Measurements from ENCODE around the gene MEI4.

The MEI4 gene, protein sequence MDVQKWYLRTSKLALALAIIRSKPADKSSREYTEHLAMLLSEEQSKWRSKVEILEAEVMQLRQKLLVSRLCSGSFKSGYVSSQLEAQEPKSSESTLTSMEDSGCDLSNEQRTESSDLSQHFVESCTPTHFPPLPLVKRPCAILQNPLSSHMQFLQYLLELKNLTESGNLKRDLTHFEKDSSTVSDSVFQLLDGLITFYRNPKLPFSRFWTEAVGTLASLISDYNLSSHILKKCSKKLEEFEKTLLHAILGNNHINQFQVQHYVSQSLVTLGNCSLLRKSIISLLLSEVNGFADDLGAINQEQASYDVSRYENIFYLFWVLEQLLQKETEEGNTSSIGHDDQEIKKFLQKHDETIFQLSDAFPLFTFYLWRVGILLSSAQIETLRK

GRCh38 chr6:77652739-77653138 lies at the start of gene MEI4:
Gene MEI4 (plus strand): TSS chr6:77653039. CDS start chr6:77690672, 37,633 bp downstream.
- ATAC-seq, result no peak
- H3K36me3 Mint-ChIP-seq, result no peaks in the 10 kb centered on the region
- H3K27me3 Mint-ChIP-seq, result peaks cover 14% of the 10 kb centered on the region
- H3K9me3 Mint-ChIP-seq, result peaks cover 7% of the 10 kb centered on the region
- no peak within 1 kb of the TSS for H3K4me3 Mint-ChIP-seq
- no peaks in the 10 kb centered on the region for H3K4me1 Mint-ChIP-seq
- no peak within 1 kb of the TSS for H3K27ac Mint-ChIP-seq

DNA sequence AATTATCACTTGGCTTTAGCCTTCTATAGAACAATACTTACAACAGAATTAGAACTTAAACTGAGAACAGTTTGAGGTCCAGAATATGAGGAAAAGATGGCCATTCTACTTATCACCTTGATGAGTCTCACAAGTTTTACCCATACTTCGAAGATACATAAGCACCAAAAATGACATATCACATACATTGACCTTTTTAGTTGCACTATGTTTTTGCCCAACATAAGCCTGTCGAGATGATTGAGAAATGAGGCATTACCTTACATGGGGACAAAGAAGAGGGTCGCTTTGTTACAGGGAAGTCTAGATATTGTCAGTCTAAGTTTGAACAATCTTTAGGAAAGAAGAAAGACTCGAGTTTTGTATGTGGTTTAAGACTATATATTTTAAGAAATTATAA lies 48.4 kb upstream of the MEI4 start:
- Mint-ChIP-seq H3K4me3 (no peak overlapping the region), H3K27me3 (no peaks in the 10 kb centered on the region), H3K4me1 (no peaks in the 10 kb centered on the region), H3K27ac (no peak overlapping the region), H3K36me3 (no peaks in the 10 kb centered on the region), H3K9me3 (peaks cover 13% of the 10 kb centered on the region)
- ATAC-seq, result no peak

GRCh38 chr6:77607004-77607403 lies 45.8 kb upstream of the MEI4 start:
- H3K27ac Mint-ChIP-seq, result no peak overlapping the region
- H3K4me3 Mint-ChIP-seq, result no peak overlapping the region
- no peak for ATAC-seq
- no peaks in the 10 kb centered on the region for H3K36me3 Mint-ChIP-seq
- H3K27me3 Mint-ChIP-seq, result no peaks in the 10 kb centered on the region
- peaks cover 13% of the 10 kb centered on the region for H3K9me3 Mint-ChIP-seq
- no peaks in the 10 kb centered on the region for H3K4me1 Mint-ChIP-seq

- no peaks in the 10 kb centered on the region for H3K27me3 Mint-ChIP-seq
- H3K9me3 Mint-ChIP-seq, result peaks cover 16% of the 10 kb centered on the region
Observed at GRCh38 chr6:77609106-77609505, 43.7 kb upstream of the MEI4 start.

DNA sequence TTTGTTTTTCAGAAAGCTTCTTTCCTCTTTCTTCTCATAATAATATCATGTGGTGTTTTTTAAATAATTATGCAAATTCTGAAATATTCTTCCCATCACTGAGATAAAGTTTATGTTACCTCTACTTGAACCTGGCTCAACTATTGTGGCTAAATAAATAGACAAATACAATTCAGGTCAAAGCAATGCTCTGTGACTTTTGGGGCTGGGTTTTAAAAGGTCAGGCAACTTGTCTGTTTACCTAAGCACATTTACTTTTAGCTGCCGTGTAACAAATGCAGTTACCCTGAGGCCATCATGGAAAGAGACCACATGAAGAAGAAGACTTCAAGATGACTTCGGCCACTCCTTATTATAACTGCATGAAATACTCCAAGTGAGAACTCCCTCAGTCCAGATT lies 33.7 kb upstream of the MEI4 start:
- ATAC-seq, result no peak
- H3K4me3 Mint-ChIP-seq, result no peak overlapping the region
- no peaks in the 10 kb centered on the region for H3K27me3 Mint-ChIP-seq
- H3K9me3 Mint-ChIP-seq, result peaks cover 10% of the 10 kb centered on the region
- no peaks in the 10 kb centered on the region for H3K4me1 Mint-ChIP-seq
- H3K27ac Mint-ChIP-seq, result no peak overlapping the region
- no peaks in the 10 kb centered on the region for H3K36me3 Mint-ChIP-seq

More at GRCh38 chr6:77609106-77609505, 43.7 kb upstream of the MEI4 start:
- H3K4me1 Mint-ChIP-seq, result no peaks in the 10 kb centered on the region
- H3K4me3 Mint-ChIP-seq, result no peak overlapping the region
- no peak for ATAC-seq
- no peak overlapping the region for H3K27ac Mint-ChIP-seq
- no peaks in the 10 kb centered on the region for H3K36me3 Mint-ChIP-seq

GRCh38 chr6:77620278-77620882 lies 32.5 kb upstream of the MEI4 start:
- H3K4me3 Mint-ChIP-seq, result no peak overlapping the region
- H3K27me3 Mint-ChIP-seq, result no peaks in the 10 kb centered on the region
- peaks cover 8% of the 10 kb centered on the region for H3K9me3 Mint-ChIP-seq
- H3K4me1 Mint-ChIP-seq, result no peaks in the 10 kb centered on the region
- H3K27ac Mint-ChIP-seq, result no peak overlapping the region
- ATAC-seq, result no peak
- H3K36me3 Mint-ChIP-seq, result no peaks in the 10 kb centered on the region

DNA sequence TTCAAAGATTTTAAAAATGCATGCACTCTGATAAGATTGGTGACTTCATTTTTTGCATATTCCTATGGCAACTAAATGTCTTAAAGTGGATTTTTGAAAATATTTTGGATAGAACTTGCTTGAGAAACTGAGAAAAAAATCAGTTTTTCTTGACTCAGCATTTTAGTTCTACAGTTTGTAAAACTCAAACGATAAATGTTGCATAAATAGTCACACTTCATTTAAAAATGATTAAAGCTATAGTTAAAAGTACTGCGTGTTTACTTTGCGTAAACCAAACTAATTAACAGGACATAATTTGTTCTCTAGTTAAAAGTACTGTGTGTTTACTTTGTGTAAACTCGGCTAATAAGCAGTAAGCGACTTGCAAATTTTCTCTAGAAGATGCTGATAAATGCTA lies 28.3 kb upstream of the MEI4 start:
- peaks cover 2% of the 10 kb centered on the region for H3K9me3 Mint-ChIP-seq
- H3K4me3 Mint-ChIP-seq, result no peak overlapping the region
- H3K36me3 Mint-ChIP-seq, result no peaks in the 10 kb centered on the region
- no peaks in the 10 kb centered on the region for H3K4me1 Mint-ChIP-seq
- H3K27me3 Mint-ChIP-seq, result no peaks in the 10 kb centered on the region
- H3K27ac Mint-ChIP-seq, result no peak overlapping the region
- ATAC-seq, result no peak

DNA sequence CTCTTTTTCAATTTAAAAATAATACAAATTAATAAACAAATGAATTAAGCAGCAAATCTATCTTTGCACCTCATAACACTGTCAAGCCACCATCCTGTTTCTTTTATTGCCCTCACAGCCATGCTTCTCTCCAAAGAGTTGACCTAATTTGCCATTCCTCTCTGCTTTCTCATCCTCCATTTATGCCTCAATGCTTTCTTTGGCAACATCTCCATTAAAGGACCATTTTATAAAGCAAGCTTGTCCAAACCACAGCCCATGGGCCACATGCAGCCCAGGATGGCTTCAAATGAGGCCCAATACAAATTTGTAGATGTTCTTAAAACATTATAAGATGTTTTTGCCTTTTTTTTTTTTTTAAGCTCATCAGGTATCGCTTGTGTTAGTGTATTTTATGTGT lies 26.4 kb upstream of the MEI4 start:
- Mint-ChIP-seq H3K9me3 (peaks cover 2% of the 10 kb centered on the region), H3K27ac (no peak overlapping the region), H3K27me3 (no peaks in the 10 kb centered on the region), H3K4me3 (no peak overlapping the region), H3K4me1 (no peaks in the 10 kb centered on the region), H3K36me3 (no peaks in the 10 kb centered on the region)
- ATAC-seq, result no peak

GRCh38 chr6:77630014-77630413 lies 22.8 kb upstream of the MEI4 start:
- Mint-ChIP-seq H3K4me3 (no peak overlapping the region), H3K27ac (no peak overlapping the region), H3K9me3 (peaks cover 2% of the 10 kb centered on the region), H3K36me3 (no peaks in the 10 kb centered on the region), H3K4me1 (no peaks in the 10 kb centered on the region), H3K27me3 (no peaks in the 10 kb centered on the region)
- no peak for ATAC-seq

GRCh38 chr6:77633471-77633870 lies 19.4 kb upstream of the MEI4 start:
- H3K36me3 Mint-ChIP-seq, result no peaks in the 10 kb centered on the region
- no peaks in the 10 kb centered on the region for H3K27me3 Mint-ChIP-seq
- ATAC-seq, result no peak
- no peak overlapping the region for H3K4me3 Mint-ChIP-seq
- no peaks in the 10 kb centered on the region for H3K4me1 Mint-ChIP-seq
- no peaks in the 10 kb centered on the region for H3K9me3 Mint-ChIP-seq
- no peak overlapping the region for H3K27ac Mint-ChIP-seq

- no peak for ATAC-seq
- Mint-ChIP-seq H3K9me3 (no peaks in the 10 kb centered on the region), H3K27me3 (no peaks in the 10 kb centered on the region), H3K4me3 (no peak overlapping the region), H3K27ac (no peak overlapping the region), H3K4me1 (no peaks in the 10 kb centered on the region), H3K36me3 (no peaks in the 10 kb centered on the region)
Observed at GRCh38 chr6:77633993-77634715, 18.7 kb upstream of the MEI4 start.

GRCh38 chr6:77638129-77638830 lies 14.6 kb upstream of the MEI4 start:
- Mint-ChIP-seq H3K9me3 (no peaks in the 10 kb centered on the region), H3K4me1 (no peaks in the 10 kb centered on the region), H3K4me3 (no peak overlapping the region), H3K27ac (no peak overlapping the region), H3K36me3 (no peaks in the 10 kb centered on the region), H3K27me3 (no peaks in the 10 kb centered on the region)
- ATAC-seq, result no peak

GRCh38 chr6:77644102-77644705 lies 8.6 kb upstream of the MEI4 start:
- Mint-ChIP-seq H3K9me3 (no peaks in the 10 kb centered on the region), H3K27ac (no peak overlapping the region), H3K4me3 (no peak overlapping the region), H3K4me1 (no peaks in the 10 kb centered on the region), H3K27me3 (no peaks in the 10 kb centered on the region), H3K36me3 (no peaks in the 10 kb centered on the region)
- no peak for ATAC-seq

DNA sequence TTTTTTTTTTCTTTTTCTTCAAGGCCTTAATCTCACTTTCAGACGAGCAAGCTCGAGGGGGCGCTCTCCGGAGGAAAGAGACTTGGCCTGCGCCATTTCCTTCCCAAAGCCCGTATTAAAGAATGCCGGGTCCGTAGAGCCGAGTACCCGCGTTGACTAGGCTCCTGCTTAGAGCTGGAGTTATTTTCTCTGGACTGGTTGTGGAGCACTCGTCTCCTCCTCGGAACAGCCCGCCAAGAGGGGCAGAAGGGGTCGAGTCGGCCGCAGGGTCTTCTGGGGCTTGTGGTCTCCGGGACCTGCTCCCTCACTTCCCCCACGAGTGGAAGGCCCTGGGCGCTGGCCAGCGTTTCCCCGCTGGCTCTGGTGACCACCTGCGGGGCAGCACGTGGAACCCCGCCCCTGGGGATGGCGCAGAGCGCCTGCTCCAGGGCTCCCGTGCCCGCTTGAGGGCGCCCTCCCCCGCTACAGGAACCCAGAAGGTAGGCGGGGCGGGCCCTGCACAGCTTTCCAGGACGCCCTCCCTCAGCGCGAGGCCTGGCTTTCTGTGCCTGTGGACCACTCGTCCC lies 2.7 kb upstream of the MEI4 start:
- Mint-ChIP-seq H3K27me3 (peaks cover 14% of the 10 kb centered on the region), H3K27ac (no peak overlapping the region), H3K36me3 (no peaks in the 10 kb centered on the region), H3K9me3 (peaks cover 4% of the 10 kb centered on the region), H3K4me3 (peak overlapping the region; percentile 27), H3K4me1 (no peaks in the 10 kb centered on the region)
- ATAC-seq, result peak; percentile 56

GRCh38 chr6:77653816-77654215 lies 977 bp downstream of the MEI4 start:
- no peak overlapping the region for H3K27ac Mint-ChIP-seq
- peaks cover 10% of the 10 kb centered on the region for H3K9me3 Mint-ChIP-seq
- no peak for ATAC-seq
- H3K36me3 Mint-ChIP-seq, result no peaks in the 10 kb centered on the region
- peaks cover 14% of the 10 kb centered on the region for H3K27me3 Mint-ChIP-seq
- no peaks in the 10 kb centered on the region for H3K4me1 Mint-ChIP-seq
- H3K4me3 Mint-ChIP-seq, result no peak overlapping the region
